ENCODE measurements around the gene DYNC1I1.

Gene DYNC1I1

DNA sequence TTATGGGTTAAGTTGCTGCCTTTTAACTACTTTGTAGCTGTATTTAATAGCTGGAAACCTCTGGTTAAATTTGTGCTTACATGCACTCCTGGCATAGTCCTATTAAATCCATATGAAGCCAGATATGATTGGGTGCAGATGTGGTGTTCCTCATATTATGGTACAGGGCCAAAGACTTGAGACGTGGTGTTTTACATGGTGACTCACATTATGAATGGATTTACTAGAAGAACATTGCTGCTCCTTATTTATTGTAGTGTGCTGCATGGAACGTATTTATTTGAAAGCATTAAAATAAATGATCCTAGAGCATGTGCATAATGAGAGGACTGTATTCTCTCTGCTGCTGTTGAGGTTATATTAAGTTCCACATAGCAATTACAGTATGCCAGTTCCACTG, 325.5 kb downstream of the DYNC1I1 start:
- Histone ChIP-seq H2BK12ac (ENCODE audit: low read length) (no peak overlapping the region), H3K79me1 (ENCODE audit: low read length) (no peaks in the 10 kb centered on the region), H3K18ac (ENCODE audit: low read length) (no peak overlapping the region), H3K4me1 (ENCODE audit: control insufficient read depth in 1 of 2, insufficient read depth in 2 of 2, low read length in 2 of 2) (no peaks in the 10 kb centered on the region), H3K79me2 (ENCODE audit: control insufficient read depth, insufficient read depth, low read length, poor library complexity) (no peaks in the 10 kb centered on the region), H3K27ac (ENCODE audit: low read depth, low read length) (no peak overlapping the region), H4K91ac (ENCODE audit: low read depth, low read length) (no peak overlapping the region), H4K8ac (ENCODE audit: low read depth, low read length) (no peak overlapping the region), H3K4me3 (ENCODE audit: low read depth, low read length) (no peak overlapping the region), H3K4ac (ENCODE audit: low read depth, low read length) (no peak overlapping the region), H2AK5ac (ENCODE audit: low read length) (no peak overlapping the region), H2AFZ (ENCODE audit: insufficient read depth, low read length, poor library complexity) (no peak overlapping the region), H3K9ac (ENCODE audit: low read length) (no peak overlapping the region), H3K4me2 (ENCODE audit: low read length) (no peak overlapping the region), H3K14ac (ENCODE audit: low read length) (no peak overlapping the region), H3K9me3 (ENCODE audit: insufficient read depth, low read depth, low read length) (no peaks in the 10 kb centered on the region), H3K36me3 (ENCODE audit: control insufficient read depth in 1 of 2, insufficient read depth in 2 of 2, low read length in 2 of 2) (no peaks in the 10 kb centered on the region), H2BK5ac (ENCODE audit: low read depth, low read length, poor library complexity) (no peak overlapping the region), H3K23ac (ENCODE audit: low read length) (no peak overlapping the region), H4K12ac (ENCODE audit: low read depth, low read length) (no peak overlapping the region), H2BK120ac (ENCODE audit: insufficient read depth, low read length, poor library complexity) (no peak overlapping the region), H3K27me3 (ENCODE audit: insufficient read depth, low read length) (no peaks in the 10 kb centered on the region)
- WGBS (ENCODE audit: extremely low coverage, insufficient coverage, insufficient read length), result no CpG with 5 or more reads among the region's 2 CpGs
- DNase-seq, result no peak

DNA sequence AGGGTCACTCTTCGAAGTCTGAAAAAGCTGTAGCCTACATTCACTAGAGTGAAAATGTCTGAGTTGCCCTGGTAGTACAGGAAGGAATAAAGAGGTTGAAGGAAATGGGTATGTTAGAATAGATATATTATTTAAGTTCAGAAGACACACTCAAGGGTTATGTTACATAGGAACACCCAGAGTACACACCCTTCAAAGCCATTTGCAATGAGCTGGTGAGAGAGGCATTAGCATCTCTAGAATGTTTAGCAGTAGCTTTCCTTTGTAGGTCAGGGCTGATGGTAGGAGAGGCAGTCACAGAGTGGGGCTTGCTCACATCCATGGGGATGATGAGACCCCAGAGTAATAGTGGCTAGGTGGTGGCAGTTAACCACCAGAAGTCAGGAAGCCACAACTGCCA, 328.4 kb downstream of the DYNC1I1 start:
- Histone ChIP-seq H2BK5ac (ENCODE audit: low read depth, low read length, poor library complexity) (no peak overlapping the region), H3K79me2 (ENCODE audit: control insufficient read depth, insufficient read depth, low read length, poor library complexity) (no peaks in the 10 kb centered on the region), H3K27me3 (ENCODE audit: insufficient read depth, low read length) (no peaks in the 10 kb centered on the region), H3K9me3 (ENCODE audit: insufficient read depth, low read depth, low read length) (no peaks in the 10 kb centered on the region), H4K8ac (ENCODE audit: low read depth, low read length) (no peak overlapping the region), H3K18ac (ENCODE audit: low read length) (no peak overlapping the region), H3K23ac (ENCODE audit: low read length) (no peak overlapping the region), H3K9ac (ENCODE audit: low read length) (no peak overlapping the region), H4K91ac (ENCODE audit: low read depth, low read length) (no peak overlapping the region), H2BK120ac (ENCODE audit: insufficient read depth, low read length, poor library complexity) (no peak overlapping the region), H3K79me1 (ENCODE audit: low read length) (no peaks in the 10 kb centered on the region), H3K4me1 (ENCODE audit: control insufficient read depth in 1 of 2, insufficient read depth in 2 of 2, low read length in 2 of 2) (no peaks in the 10 kb centered on the region), H2AK5ac (ENCODE audit: low read length) (no peak overlapping the region), H3K4ac (ENCODE audit: low read depth, low read length) (no peak overlapping the region), H4K12ac (ENCODE audit: low read depth, low read length) (no peak overlapping the region), H3K4me3 (ENCODE audit: low read depth, low read length) (no peak overlapping the region), H2AFZ (ENCODE audit: insufficient read depth, low read length, poor library complexity) (no peak overlapping the region), H2BK12ac (ENCODE audit: low read length) (no peak overlapping the region), H3K4me2 (ENCODE audit: low read length) (no peak overlapping the region), H3K36me3 (ENCODE audit: control insufficient read depth in 1 of 2, insufficient read depth in 2 of 2, low read length in 2 of 2) (no peaks in the 10 kb centered on the region), H3K27ac (ENCODE audit: low read depth, low read length) (no peak overlapping the region), H3K14ac (ENCODE audit: low read length) (no peak overlapping the region)
- DNase-seq, result no peak
- no CpG with 5 or more reads among the region's 1 CpG for WGBS (ENCODE audit: extremely low coverage, insufficient coverage, insufficient read length)

DNA sequence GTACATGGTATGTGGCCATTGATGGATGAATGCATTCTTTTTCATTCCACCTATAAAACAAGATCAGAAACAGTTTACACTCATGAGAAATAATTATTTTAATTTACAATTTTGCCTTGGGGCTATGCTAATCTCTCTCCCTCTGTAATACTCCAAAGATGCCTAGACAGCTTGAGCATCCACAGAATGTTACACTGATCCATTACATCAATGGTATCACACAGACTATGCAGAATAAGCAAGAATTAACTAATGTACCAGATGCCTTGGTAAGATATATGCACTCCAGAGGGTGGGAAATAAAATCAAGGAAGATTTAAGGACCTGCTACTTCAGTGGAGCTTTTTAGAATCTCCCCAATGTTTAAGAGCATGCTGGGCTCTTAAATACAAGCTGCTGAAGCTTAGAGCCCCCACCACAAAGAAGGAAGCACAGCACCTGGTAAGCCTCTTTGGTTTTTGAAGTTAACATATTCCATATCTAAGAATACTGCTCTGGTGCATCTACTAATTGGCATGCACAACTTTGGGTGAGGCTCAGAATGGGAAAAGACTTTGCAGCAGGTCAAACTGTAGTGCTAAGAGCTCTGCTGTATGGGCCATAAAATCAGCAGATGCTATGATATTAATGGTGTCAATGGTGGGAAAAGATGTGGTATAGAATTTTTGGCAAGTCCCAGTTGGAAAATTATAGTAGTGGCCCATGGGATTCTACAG, 329.9 kb downstream of the DYNC1I1 start:
- Histone ChIP-seq H3K36me3 (ENCODE audit: control insufficient read depth in 1 of 2, insufficient read depth in 2 of 2, low read length in 2 of 2) (no peaks in the 10 kb centered on the region), H3K18ac (ENCODE audit: low read length) (no peak overlapping the region), H4K8ac (ENCODE audit: low read depth, low read length) (no peak overlapping the region), H3K4me3 (ENCODE audit: low read depth, low read length) (no peak overlapping the region), H3K14ac (ENCODE audit: low read length) (no peak overlapping the region), H3K4me2 (ENCODE audit: low read length) (no peak overlapping the region), H4K12ac (ENCODE audit: low read depth, low read length) (no peak overlapping the region), H3K27me3 (ENCODE audit: insufficient read depth, low read length) (no peaks in the 10 kb centered on the region), H3K9ac (ENCODE audit: low read length) (no peak overlapping the region), H2BK120ac (ENCODE audit: insufficient read depth, low read length, poor library complexity) (no peak overlapping the region), H3K79me2 (ENCODE audit: control insufficient read depth, insufficient read depth, low read length, poor library complexity) (no peaks in the 10 kb centered on the region), H2AK5ac (ENCODE audit: low read length) (no peak overlapping the region), H3K4ac (ENCODE audit: low read depth, low read length) (no peak overlapping the region), H2AFZ (ENCODE audit: insufficient read depth, low read length, poor library complexity) (no peak overlapping the region), H3K27ac (ENCODE audit: low read depth, low read length) (no peak overlapping the region), H3K79me1 (ENCODE audit: low read length) (no peaks in the 10 kb centered on the region), H3K4me1 (ENCODE audit: control insufficient read depth in 1 of 2, insufficient read depth in 2 of 2, low read length in 2 of 2) (no peaks in the 10 kb centered on the region), H2BK5ac (ENCODE audit: low read depth, low read length, poor library complexity) (no peak overlapping the region), H3K9me3 (ENCODE audit: insufficient read depth, low read depth, low read length) (no peaks in the 10 kb centered on the region), H2BK12ac (ENCODE audit: low read length) (no peak overlapping the region), H4K91ac (ENCODE audit: low read depth, low read length) (no peak overlapping the region), H3K23ac (ENCODE audit: low read length) (no peak overlapping the region)
- no peak for DNase-seq

DNA sequence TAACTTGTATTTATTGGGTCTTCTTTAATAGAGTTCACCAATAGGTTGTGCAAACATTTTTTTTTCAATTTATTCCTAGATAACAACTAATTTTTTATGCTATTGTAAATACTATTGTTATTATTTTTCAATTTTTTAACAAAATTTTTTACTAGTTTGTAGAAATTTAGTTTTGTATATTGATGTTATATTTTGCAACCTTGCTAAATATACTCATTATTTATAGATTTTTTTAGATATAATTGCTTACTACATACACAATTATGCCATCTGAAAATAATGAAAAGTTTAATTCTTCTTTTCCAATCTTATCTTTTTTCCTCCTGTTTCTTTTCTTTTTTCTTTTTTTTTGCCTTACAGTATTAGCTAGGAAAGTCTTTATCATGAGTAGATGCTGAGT, 332.6 kb downstream of the DYNC1I1 start:
- Histone ChIP-seq H3K79me1 (ENCODE audit: low read length) (no peaks in the 10 kb centered on the region), H3K9me3 (ENCODE audit: insufficient read depth, low read depth, low read length) (no peaks in the 10 kb centered on the region), H3K18ac (ENCODE audit: low read length) (no peak overlapping the region), H4K12ac (ENCODE audit: low read depth, low read length) (no peak overlapping the region), H2BK120ac (ENCODE audit: insufficient read depth, low read length, poor library complexity) (no peak overlapping the region), H2BK5ac (ENCODE audit: low read depth, low read length, poor library complexity) (no peak overlapping the region), H2AK5ac (ENCODE audit: low read length) (no peak overlapping the region), H4K8ac (ENCODE audit: low read depth, low read length) (no peak overlapping the region), H2AFZ (ENCODE audit: insufficient read depth, low read length, poor library complexity) (no peak overlapping the region), H3K4me2 (ENCODE audit: low read length) (no peak overlapping the region), H3K9ac (ENCODE audit: low read length) (no peak overlapping the region), H3K4me1 (ENCODE audit: control insufficient read depth in 1 of 2, insufficient read depth in 2 of 2, low read length in 2 of 2) (no peaks in the 10 kb centered on the region), H3K4ac (ENCODE audit: low read depth, low read length) (no peak overlapping the region), H3K36me3 (ENCODE audit: control insufficient read depth in 1 of 2, insufficient read depth in 2 of 2, low read length in 2 of 2) (no peaks in the 10 kb centered on the region), H2BK12ac (ENCODE audit: low read length) (no peak overlapping the region), H3K4me3 (ENCODE audit: low read depth, low read length) (no peak overlapping the region), H3K14ac (ENCODE audit: low read length) (no peak overlapping the region), H3K79me2 (ENCODE audit: control insufficient read depth, insufficient read depth, low read length, poor library complexity) (no peaks in the 10 kb centered on the region), H3K27ac (ENCODE audit: low read depth, low read length) (no peak overlapping the region), H3K27me3 (ENCODE audit: insufficient read depth, low read length) (no peaks in the 10 kb centered on the region), H3K23ac (ENCODE audit: low read length) (no peak overlapping the region), H4K91ac (ENCODE audit: low read depth, low read length) (no peak overlapping the region)
- DNase-seq, result no peak

All from trophoblast cell (in vitro differentiated cells and primary cell).